Limb (tissue), 2 donors: ENCODE measurements around the gene TDP1.
"Not testable (repeated sequence)": the region's sequence is repeated elsewhere in the genome, so short reads cannot be mapped to it uniquely, and the experiment has no call there.

Experiments
- DNase-seq, 2 donors: peaks; one replicate each; pipeline ENCODE4 v3.0.0-alpha.2; 2016; ENCODE audit errors: extremely low spot score in 2 of 2

TDP1 gene

DNA sequence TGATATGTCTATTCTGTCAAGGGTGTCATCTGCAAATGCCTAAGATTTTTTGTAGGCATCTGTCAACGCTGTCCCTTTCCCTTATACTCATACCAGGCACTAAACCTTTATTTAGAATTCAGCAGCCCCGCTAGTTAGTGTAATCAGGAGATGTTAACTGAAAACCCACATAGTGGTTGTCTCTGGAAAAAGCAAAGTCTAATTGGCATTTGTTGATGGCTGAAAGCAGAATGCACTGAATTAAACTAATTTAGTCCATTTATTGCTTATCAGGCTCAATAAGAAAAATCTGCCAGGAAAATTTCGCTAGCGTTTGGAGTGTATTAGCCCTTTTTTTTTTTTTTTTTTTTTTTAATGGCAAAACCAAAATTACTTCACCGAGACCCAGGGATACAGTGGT lies 34.5 kb downstream of the TDP1 start:
- DNase-seq = no peak

DNA sequence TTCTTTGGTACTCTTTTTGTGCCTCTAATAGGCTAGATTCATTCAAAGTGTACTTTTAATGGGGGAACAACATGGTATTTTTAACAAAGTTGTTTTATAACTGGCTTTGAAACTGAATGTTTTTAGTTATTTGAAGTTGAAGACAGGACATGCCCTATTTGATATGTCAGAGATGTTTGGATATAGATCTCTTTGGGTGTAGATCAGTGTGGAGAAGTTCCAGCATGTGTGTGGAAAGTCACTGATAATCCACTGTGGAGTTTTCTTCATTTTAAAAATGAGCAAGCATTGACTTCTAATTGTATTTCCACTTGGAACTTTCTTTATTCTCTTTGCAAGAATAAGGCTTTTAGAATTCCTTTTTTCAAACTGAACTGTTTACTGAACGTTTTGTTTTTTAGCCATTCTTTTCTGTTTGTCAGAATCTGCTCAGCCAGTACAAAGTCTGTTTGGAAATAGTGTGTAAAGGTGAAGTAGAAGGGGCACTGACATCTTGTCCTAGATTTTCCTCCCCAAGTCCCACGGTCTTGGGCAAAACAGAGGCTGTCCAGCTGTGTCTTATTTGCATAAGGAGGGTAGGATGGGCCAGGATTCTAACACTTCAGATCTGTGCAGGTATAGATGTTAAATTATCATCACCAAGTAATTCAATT lies 35.0 kb downstream of the TDP1 start:
- no peak for DNase-seq

DNA sequence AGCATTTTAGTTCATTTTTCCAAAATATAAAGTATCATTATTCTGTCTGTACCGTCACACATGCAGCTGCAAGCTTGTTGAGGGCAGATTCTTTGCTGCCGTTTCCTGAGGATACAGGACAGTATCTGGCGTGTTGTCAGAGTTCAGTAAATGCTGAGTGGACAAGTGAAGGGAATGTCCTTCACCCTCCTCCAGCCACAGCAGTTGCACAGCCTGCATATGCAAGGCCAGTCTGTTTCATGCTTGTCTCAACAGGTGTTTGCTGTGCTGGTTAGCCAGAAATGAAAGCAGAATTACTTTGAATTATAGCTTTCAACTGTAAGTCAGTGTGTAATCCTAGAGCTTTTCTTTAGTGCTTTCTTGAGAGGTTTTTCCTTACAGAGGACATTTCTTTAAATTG lies 36.5 kb downstream of the TDP1 start:
- no peak for DNase-seq

DNA sequence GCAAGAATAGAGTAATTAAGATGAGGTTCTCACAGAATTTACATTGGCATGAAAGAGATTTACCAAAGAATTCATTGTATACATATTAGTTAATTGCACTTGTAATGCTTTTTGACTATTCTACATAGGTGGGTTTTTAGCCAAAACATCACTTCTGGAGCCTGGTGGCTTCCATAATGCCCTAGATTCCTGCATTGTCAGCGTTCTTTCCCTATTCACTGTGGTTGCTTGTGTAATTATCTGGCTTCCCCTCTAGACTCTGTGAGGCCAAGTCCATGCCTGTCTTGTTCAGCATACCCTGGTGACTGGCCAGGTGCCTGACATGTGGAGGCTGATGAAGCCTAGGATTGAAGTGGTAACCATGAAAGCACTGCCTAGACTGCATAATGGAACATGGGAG lies 41.2 kb downstream of the TDP1 start:
- DNase-seq = no peak

DNA sequence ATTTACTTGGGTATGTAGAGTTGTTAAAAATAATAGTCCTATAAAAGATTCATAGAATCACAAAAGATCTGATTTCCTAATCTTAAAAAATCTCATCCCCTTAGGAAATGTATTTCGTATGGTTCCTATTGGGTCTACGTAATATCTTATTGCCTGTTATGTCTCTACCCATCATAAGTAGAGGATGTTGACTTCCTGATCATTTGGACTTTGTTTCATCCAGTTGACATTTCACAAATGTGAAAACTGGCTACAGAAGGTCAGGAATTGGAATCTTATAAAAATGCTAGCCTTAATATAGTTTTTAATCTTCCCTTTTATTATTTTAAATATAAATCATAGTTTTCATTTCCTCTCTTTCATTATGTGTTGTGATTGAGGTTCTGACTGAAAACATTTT lies 45.2 kb downstream of the TDP1 start:
- no peak for DNase-seq

DNA sequence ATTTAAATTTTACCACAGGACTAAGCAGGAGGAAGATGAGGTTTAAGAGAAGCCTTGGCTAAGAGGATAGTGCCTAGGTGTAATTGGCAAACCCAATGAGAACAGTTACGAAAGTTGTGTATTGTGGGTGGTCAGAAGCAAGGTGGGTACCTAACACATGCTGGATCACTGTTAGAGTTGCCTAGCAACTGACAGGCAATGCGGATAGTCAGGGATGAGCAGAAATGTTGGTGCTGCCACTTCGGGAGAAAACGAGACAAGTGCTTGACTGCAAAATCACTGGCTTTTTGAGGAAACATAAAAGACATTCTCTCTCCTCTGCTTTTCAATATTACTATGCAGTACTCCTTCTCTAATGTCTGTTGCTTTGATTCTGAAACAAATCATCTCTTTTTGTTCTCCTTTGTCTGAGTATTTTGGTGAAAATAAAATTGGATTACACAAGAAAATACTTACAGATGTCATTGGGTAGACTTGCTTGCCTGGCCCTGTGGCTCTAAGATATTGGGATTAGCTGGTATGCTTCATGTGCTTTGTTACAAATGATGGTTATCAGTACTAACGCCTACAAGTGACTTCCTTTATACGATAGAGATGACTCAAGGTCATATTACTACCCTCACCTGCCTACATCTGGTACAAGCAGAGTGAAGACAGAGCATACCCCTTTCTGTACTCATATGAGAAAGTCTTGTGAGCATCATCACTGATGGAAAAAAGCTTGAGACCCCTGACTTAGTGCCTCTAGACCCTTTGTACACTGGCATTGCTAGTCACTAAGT lies 48.0 kb downstream of the TDP1 start:
- DNase-seq = no peak

DNA sequence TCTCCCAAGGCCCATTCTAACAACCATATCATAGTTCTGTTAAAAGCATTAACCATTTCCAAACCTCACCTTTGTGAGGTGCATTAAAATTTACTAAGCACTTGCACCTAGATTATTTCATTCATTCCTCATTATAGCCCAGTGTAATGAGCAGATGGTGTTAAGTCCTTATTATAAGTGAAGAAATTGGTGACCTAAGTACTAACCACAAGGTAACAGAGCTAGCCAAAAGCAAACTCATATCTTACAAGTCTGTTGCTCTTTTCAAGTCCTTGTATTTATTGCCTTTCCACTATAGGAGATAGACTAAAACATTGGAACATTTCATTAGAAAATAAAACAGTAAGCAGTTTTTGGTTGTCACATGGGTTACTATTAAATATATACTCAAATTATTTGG lies 49.7 kb downstream of the TDP1 start:
- DNase-seq = no peak

DNA sequence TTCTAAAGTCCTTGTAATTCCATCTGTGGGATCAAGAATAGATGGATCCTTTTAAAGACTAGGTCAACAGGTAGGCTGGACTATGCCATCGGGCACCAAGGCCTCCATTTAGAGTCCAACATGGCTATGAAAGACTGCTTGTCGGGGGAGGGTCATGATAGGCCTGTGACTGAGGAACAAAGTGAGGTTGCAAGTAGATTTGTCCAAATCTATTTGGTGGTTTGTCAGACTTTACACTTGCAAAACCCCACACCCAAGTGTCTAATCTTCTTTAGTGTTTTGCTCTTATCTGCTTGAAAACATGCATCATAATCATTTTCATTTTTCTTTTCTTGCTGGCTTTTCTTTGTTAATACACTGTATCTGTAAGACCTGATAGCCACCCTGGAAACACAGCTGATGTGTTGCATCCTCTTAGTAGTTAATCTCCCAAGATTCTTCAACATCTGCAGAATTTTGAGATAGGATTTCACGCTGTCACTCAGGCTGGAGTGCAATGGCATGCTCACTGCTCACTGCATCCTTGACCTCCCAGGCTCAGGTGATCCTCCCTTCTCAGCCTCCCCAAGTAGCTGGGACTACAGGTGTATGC lies 50.3 kb downstream of the TDP1 start:
- no peak for DNase-seq

DNA sequence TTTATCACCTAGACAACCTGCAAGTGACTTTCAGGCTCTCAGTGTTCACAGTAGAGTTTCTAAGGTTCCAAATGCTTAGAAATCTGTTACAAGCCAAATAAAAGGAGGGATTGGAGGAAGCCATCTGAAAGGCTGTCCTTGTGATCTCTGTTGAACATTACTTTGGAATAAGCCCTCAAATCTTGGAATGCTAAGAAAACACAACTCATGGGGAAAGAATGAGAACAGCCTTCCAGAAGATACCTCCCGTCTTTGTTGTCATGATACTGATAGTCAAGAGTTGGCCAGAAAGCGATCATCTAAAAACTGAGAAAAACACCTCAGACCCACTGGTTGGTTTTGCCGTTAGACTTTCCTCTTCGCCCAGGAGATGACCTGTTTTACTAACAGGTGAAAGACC lies 61.6 kb downstream of the TDP1 start:
- no peak for DNase-seq

DNA sequence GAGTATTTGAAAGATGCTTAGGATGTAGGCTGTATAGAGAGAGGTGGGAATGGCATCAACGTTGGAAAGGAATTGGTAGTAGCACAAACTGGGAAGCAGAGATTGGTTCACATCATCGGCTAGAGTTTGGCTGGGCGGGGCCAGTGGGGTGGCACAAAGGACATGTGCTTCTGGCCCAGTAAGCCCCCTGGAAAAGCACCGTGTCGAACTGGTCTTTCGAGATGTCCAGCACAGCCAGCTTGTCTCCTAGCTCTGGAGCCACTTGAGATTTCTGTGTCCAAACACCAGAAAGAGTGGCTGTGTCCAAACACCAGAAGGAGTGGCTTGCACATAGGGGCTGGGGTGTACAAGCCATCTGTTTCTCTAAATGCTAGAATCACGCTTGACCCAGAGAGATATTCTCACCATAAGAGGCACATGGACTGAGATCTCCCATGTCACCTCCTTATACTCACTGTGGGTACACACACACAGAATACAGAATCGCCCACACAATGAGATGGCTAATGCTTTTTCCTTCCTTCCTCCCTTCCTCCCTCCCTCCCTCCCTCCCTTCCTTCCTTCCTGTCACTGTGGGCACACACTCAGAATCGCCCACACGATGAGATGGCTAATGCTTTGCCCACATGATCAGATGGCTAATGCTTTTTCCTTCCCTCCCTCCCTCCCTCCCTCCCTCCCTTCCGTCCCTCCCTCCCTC lies 64.2 kb downstream of the TDP1 start:
- DNase-seq = no peak

DNA sequence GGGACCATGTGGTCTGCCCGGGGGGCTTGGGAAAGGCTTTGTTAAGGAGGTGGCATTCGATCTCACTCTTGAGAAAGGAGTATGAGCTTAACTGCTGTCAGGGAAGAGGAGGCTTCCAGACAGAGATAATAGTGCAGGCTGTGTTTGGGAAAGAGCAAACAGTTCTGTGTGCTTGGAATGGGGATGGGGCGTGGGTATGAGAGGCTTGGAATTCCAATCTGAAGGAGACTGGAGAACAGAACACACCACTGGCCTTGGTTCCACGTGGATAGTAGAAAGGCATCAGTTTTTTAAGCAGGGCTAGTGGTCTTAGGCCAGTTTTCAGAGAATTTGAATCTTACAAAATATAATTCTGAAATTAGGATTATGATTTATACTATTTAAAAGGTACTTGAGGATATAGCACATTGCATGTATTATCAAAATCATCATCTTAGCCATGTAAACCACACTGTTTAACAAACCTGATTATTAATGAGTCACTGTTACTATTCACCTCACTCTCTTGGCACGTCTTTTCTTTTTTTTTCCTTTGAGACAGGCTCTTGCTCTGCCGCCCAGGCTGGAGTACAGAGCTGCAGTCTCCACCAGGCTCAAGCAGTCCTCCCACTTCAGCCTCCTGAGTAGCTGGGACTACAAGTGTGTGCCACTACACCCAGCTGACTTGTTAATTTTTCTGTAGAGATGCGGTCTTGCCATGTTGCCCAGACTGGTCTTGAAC lies 67.6 kb downstream of the TDP1 start:
- DNase-seq = no peak

DNA sequence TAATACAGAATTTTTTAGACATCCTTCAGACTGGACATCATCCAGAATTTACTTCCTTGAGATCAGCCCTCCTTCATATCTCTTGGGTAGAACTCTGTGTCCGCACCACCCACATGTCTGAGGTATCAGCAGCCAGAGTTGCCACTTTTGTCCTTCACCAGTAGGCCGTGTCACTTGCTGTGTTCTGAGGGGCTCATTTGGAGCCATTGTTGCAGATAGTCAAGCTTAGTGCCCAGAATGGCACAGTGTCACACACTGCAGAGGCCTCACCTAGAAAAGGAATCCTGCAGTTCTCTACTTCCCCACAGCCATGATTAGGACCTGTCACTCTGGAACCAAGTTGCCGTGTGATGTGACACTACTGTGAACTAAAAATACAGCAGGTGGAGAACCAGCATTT lies 69.2 kb downstream of the TDP1 start:
- DNase-seq = no peak

DNA sequence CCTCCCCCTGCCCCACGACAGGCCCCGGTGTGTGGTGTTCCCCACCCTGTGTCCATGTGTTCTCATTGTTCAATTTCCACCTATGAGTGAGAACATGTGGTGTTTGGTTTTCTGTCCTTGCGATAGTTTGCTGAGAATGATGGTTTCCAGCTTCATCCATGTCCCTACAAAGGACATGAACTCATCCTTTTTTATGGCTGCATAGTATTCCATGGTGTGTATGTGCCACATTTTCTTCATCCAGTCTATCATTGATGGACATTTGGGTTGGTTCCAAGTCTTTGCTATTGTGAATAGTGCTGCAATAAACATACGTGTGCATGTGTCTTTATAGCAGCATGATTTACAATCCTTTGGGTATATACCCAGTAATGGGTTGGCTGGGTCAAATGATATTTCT lies 70.9 kb downstream of the TDP1 start:
- not testable (repeated sequence) for DNase-seq

DNA sequence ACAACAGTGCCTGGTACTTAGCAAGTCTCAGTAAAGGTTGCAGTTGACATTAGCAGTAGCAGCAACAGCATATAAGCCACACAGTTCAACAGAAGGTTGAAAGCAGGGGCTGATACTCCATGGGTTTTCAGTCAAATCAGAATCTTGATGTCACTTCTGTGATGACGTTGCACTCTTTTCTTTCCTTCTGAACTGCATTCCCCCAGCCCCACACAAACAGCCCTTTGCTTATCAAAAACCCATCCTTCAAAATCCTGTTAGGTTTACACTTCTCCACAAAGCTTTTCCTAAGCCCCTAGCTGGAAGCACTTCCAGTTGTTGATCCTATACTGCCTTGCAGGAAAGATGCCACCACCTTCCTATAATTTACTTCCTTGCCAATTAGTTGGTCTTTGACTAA lies 72.1 kb downstream of the TDP1 start:
- DNase-seq = no peak

DNA sequence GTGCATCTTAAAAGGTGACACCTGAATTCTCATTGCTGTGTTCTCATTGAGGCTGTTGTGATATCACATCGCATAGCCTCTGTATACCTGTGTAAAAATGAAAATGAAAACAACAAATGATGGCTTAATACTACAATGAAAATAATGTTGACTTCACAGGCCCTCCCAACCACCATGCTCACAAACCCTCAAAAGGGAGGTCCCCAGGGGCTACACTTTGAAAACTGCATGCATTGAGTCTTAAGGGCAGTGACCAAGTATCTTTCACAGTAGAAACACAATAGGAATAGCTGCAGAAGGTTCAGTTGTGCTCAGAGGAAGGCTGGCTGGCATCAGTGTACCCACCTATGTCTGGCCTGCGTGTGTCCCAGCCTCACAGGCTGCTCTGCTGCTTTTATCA lies 78.4 kb downstream of the TDP1 start:
- DNase-seq = no peak

DNA sequence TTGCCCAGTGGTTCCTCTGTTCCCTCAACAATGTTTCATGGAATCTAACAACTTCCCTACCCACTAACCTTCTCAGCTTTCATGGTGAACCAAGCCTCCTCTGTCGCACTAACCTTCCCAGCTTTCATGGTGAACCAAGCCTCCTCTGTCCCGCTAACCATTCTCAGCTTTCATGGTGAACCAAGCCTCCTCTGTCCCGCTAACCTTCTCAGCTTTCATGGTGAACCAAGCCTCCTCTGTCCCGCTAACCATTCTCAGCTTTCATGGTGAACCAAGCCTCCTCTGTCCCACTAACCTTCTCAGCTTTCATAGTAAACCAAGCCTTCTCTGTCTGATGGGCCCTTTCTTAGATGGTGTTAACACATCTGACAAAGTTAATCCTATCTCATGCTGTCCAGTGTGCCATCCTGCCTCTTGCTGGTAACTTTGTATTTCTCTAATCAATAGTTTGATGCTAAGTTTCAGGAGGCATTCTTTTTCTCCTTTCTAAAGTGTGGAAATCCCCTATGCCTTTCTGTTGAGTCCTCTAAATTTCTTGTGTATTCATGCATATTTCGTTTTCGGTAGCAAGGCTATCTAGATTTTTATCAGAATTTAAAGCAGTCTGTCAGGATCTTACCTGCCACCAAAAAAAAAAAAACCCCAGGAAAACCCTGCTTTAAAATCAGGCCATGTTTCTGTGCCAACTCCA lies 79.3 kb downstream of the TDP1 start:
- no peak for DNase-seq

DNA sequence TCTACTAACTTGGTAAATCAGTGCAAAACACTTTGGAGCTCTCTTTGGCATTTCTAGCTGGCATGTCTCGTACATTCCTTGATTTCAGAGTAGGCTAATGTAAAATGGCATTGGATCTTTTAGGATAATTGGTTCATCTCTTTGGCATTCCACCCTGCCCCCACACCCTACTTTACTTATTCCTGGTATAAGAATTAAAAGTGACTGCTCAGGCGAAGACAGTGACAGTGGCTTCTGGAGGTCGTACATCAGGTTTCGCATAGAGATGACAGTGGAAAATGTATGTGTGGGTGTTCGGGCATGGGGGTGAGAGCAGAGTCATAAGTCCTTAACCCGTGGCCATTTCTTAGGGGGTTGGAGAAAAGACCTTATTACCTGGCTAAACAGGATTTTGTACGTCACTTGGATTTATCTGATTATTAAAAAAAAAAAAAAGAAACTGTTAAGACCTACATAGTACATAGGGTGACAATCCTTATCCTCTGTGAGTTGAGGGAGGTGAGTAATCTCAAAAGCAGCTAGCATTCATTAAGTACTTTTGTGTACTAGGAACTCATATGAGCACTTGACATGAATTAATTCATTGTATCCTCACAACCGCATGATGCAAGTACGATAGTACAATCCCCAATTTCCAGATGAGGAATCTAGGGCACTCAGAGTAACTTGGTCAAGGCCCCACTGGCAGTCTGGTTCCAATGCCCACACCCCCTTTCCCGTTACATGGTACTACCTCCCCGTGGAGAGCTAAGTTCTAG lies 83.7 kb downstream of the TDP1 start:
- DNase-seq = no peak

DNA sequence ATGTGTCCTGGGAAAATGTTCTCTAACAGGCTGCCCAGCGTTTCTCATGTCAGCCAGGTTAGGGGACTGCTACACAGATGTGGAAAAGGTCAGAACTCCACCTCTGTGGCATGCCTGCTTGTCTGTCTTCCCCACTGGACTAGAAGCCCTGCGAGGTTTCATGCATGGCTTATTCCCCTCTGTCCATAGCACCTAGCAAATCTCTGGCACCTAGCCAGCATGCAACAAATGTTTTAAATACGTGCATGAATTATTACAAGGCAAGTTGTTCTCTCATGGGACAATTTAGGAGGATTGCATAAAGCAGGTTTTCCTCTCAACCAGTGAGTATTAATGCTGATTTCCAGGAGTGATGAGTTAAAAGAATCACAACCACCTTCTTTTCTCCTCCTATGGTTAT lies 84.7 kb downstream of the TDP1 start:
- DNase-seq = no peak

DNA sequence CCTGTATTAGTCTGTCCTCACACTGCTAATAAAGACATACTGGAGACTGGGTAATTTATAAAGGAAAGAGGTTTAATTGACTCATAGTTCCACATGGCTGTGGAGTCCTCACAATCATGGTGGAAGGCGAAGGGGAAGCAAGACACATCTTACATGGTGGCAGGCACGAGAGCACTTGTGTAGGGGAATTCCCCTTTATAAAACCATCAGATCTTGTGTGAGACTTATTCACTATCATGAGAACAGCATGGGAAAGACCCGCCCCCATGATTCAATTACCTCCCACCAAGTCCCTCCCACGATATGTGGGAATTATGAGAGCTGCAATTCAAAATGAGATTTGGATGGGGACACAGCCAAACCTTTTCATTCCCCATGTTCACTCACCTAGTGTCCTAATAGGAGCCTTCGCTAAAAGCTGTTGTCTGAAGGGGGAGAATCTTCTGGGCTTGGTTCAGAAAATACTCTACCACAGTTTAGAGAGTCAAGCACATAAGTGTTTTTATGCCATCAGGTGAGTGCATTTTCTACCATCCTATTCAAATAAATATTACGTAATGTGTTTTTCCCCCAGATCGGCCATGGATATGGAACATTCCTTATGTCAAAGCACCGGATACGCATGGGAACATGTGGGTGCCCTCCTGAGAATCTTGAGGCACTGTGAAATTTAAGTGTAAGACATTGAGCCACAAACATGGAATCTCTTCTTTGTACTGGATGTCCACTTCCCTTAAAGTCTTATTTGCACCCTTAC lies 86.9 kb downstream of the TDP1 start:
- DNase-seq = no peak

DNA sequence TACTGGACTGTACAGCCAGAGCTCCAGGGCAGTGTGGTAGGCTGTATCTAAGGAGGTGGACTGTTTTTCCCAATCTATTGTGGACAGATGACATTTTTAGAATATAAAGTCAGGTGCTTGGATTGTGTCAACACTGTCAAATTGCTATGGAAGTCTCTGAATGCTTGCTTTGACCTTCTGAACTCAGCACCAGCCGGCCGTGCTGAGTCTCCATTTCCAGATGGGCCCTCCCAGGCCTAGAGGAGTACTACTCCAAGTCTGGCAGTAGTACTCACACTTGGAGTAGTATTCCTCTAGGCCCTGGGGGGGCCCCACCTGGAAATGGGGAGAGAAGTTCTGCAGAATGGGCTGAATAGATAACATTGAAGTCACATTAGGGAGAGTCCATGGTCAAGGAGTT lies 89.9 kb downstream of the TDP1 start:
- no peak for DNase-seq
